NCI-H146 (cell line): ENCODE measurements around the gene SBSN.
"Not testable (repeated sequence)": the region's sequence is repeated elsewhere in the genome, so short reads cannot be mapped to it uniquely, and the experiment has no call there.

ENCODE experiments used
- DNase-seq: peaks from one replicate; lab custom pipeline; 2025; lab: John Stamatoyannopoulos, UW

SBSN gene

DNA sequence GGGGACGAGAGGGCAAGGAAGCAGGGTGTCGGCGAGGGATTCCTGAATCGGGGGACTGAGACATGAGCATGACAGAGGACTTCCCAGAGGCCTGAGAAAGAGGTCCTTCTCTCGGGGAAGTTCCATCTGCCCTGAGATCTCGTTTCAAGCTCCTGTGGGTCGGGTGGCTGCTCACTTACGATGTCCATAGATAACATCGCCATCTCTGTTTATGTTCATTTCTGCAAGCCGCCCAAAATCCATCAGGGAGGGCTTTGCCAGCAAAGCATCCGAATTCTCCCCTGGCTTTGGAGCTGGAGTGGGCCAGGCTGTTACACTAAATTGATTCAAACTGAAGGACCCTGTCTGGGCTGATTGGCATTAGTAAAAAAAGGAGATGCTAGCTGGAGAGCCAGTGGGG, 20.6 kb downstream of the SBSN start:
- DNase-seq: no peak

DNA sequence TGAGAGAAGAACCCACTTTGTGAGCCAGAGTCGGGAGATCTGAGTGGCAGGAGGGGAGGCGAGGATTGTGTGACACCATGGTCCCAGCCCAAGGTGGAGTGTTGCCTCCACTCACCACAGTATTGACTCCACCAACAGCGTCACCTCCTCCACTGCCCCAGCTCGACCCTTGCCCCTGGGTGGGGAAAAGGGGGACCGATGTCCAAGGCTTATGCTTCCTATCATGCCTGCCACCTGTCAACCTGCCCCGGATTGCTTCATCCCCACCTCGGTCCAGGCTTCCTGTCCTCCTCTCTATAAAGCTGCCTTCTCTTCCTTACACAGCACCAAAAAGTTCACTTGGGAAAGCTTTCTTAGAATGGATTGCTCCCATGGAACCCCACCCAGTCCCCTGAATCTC, 22.1 kb downstream of the SBSN start:
- DNase-seq: no peak

DNA sequence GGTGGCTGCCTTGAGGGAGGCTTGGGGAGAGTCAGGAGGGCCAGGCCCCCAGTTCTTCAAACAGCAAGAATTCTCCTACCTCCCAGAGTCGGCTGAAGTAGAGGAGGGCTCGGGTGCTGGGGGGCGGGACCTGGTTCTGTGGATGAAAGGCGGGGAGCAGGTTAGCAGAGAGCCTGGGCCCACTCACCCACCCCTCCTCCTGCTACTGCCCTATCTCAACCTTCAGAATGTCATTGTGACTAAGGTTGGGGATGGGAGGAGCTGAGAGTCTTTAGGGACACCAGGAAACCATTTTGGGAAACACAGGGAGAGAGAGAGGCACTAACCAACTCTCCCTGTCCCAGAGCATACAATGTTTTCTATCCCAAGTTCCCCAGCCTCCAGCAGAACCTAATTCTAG, 25.4 kb downstream of the SBSN start:
- DNase-seq: no peak

DNA sequence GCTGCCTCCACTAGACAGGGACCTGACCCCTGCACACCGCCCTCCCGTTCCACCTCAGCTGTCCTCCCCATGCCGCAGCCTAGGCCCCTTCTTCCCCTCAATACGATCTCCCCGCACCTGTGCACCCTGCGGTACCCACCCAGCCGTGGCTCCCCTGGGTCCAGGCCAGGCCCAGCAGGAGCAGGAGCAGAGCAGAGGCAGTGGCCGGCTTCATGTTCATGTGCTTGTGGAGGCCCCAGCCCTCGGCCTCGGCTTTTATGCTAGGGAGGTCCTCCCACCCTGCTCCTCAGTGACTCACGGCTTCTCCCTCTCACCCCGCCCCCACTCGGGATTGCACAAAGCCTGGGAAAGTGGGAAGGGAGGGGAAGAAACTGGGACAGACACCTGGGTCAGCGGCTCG, 26.4 kb downstream of the SBSN start:
- no peak for DNase-seq

DNA sequence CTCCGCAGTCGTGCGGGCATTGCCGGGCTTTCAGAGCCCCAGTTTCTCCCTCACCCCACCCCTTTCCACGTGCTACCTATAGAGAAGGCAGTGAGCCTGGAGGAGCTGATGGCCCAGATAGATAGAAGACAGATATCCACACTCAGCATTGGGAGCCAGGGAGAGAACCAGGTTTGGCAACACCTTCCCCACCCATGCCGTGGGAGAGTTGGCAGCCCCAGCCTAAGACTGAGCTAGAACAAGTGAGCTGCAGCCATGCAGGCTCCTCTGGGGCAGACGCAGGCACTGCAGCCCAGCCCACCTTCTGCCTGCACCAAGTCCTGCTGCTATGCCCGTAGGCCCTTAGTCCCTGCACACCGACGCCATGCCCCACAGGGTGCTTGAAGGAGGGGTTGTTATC, 27.5 kb downstream of the SBSN start:
- DNase-seq: no peak

DNA sequence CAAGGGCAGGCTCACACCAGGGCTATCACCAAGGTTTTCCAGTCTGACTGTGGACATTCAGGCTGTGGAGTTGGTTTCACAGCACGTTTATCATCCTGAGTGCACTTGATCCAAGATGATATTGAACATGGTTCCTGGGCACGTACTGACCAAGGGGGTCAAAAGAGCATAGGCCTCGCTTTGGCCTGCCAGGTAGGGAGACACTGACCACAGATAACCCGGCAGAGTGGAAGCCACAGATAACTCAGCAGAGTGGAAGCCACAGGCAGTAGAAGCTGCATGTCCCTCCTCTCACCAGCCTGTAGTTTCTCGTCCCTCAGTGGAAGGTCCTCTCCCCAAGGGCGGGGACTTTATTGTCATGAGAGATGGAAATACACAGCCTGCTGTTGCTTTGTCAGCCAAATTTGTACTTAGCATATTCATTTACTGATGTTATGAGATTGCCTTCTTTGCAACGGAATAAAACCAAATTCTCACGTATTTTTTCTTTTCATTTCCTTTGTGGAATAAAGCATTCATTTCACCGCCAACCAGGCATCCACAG, 29.1 kb downstream of the SBSN start:
- DNase-seq: no peak

DNA sequence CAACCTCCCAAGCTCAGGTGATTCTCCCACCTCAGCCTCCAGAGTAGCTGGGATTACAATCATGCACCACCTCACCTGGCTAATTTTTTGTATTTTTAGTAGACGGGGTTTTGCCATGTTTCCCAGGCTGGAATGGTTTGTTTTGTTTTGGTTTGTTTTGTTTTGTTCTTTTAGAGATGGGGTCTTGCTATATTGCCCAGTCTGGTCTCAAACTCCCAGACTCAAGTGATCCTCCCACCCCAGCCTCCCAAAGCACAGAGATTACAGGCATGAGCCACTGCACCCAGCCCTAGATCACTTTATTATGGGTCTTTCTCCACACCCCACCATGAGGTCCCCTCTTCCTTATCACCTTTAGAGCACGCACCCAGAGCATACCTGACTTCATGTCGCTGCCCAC, 29.9 kb downstream of the SBSN start:
- DNase-seq: no peak

DNA sequence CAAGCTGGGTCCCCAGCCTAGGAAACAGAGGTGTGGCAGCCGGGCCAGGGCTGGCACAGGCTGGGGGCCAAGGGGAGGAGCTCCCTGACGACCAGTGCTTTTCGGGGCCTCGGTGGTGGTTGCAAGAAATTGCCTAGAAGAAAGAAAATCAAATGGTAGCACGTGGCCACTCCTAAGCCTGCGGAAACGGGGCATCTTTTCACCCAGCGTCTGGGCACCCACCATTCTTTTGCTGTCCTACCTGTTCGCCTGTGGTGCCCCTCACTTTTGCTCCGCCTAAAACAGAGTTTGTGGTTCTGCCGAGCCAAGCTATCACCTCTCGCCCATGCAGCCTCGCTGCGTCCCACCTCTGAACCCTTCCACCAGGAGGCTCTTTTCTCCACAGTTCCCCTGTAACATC, 30.7 kb downstream of the SBSN start:
- no peak for DNase-seq

DNA sequence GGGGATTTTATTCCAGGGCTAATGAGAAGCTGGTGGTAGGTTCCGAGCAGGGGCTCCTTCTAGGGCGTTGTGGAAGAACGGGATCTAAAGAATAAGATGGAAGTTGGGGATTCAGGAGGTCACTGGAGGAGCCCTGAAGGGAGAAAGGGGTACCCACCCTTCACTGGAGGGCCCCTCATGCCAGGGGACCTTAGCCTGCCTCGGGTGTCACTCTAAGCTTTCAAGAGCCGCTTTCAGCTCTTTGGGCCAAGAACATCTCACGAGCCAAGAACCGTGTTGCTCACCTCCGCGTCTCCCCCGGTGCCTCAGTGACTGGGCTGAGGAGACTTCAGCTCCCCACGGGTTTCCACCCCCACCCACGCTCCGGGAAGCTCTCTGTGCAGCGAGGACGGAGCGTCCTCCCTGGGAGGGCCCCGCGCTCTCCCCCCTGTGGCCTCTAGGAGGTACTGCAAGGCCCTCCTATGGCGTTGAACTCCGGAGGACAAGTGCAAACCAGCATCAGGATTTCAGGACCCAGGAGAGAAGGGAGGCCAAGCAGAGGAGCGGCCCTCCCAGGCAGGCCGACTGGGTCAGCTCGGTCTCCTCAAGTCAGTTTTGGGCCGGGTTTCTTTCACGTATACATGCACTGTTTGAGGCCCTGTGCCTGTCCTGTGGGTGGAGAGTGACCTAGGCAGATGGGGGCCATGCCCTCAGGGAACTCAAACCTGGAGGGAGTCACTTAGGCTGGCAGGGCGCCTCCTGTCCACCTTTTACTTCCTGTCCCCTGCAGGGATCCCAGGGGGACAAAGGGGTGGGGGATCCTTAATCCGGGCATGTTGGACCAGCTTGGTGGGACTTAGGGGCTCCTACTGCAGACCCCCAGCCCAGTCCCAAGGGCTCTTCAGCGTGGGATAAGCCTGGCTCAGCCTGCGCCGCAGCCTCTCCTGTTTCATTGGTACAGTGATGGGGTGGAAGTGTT, 32.7 kb downstream of the SBSN start:
- DNase-seq: peak; percentile 43

DNA sequence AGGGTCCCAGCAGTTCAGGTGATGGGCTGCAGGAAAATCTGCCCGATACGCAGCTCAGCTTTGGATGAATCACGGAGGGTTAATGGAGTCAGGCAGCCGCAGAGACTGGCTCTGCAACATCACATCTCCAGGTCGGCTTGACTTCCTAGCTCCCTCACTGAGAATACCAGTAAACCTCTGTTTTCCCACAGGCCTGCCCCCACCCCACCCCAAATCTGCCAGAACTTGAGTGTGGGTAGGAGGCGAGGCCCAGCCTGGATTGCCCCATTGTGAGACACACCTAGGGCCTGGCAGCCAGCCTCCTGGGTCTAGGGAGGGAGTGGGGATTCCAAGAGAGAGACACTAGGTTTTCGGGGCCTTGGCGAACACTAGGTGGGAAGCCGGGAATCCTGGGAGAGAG, 34.1 kb downstream of the SBSN start:
- DNase-seq: no peak

DNA sequence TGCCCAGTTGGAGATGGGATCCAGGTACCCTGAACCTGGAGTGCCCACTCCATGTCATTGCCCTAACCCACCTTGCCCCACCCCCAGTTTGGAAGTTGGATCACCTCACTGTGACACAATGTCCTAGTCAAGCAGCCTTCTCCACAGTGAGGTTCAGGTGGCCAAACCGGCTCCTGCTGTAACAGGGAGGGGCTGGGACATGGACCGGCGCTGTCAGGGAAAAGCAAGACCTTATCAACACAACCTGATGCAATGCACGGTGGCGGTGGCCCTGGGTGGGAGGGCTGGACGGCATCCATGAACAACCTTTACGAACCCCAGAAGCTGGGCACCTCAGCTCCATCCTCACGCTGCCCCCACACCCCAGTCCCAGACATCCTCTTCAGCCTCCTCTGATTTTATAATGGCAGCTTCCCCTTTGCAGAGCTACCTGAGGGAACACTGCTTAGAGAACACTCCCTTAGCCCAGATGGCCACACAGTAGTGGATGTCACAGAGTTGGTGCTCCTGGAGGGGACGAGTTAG, 36.2 kb downstream of the SBSN start:
- DNase-seq: no peak

DNA sequence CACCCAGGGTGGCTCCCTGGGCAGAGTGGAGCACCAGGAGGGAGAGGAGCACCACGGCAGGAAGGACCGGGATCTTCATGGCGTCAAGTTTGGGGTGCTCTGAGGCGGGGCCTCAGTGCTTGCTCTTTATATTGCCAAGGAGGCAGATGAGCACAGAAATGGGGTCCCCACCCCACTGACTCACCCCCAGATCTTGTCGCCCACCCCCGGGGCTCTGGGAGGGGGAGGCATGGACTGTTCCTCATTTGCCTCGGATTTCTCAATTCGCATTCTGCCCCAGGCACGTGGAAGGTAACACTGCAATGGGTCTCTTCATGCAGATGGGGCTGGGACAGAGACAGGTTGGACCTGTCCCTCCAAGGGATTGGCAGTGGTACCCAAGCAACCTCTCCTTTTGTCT, 37.7 kb downstream of the SBSN start, which contains the start of gene KRTDAP:
KRTDAP (minus strand) TSS at position 101 of the 400 bp plus-strand sequence; CDS start at position 79, 22 bp downstream.
- no peak for DNase-seq

DNA sequence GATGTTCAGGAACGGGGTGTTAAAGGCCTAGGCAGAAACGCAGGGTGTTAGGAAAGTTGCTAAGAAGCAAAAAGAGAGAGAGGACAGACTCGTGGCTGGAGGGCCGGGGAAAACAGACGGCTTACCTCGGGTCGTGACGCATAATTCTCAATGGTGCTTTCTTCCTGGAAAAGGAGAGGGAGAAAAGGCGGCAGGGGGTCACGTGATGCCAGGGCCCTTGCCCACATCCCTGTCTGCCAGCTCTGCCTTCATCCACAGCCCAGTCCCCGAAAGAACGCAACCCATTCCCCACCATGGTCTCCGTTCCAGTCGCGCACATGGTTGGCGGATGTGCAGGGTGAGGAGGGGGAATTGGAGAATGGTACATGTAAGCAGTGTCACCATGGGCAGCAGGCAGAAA, 39.4 kb downstream of the SBSN start:
- DNase-seq: no peak

DNA sequence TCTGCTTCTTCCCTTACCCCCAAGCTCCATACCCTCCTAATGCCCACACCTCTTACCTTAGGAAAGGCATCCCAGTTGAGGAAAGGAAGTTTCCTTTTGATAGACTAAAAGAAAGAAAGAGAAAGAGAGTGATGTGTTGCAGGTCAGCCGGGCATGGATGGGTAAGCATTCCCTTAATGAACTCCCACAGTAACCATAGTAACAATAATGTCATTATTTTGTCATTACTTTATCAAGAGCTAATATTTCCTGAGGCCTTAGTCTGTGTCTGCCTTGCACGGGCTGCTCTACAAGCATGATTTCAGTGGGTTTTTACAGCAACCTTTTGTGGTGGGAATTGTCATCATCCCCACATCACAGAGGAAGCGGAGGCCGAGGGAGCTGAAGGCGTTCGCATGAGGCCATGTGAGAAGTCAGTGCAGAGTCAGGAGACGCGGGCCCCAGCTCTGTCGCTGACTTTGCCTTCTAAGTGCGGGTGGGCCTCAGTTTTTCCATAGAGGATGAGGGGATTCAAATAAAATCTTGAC, 40.4 kb downstream of the SBSN start:
- no peak for DNase-seq

DNA sequence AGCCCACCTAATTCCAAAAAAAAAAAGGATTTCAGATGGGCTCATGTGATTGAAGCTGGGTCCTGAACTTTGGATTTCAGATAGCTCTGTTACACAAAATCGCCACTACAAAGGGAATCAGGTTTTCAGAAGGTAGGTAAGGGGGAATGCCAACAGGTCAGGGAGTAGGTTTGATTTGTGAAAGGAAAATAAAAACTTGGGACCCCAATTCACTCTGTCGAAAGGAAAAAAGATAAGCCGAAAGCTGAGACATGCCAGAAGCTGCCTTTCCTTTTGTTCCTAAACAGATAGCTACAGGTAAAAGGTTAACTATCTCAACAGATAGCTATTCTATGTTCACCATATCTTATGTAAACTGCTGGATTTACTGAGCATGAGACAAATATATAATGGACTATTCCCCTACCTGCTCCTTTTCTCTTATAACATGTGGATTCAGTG, 41.8 kb downstream of the SBSN start:
- DNase-seq: no peak

DNA sequence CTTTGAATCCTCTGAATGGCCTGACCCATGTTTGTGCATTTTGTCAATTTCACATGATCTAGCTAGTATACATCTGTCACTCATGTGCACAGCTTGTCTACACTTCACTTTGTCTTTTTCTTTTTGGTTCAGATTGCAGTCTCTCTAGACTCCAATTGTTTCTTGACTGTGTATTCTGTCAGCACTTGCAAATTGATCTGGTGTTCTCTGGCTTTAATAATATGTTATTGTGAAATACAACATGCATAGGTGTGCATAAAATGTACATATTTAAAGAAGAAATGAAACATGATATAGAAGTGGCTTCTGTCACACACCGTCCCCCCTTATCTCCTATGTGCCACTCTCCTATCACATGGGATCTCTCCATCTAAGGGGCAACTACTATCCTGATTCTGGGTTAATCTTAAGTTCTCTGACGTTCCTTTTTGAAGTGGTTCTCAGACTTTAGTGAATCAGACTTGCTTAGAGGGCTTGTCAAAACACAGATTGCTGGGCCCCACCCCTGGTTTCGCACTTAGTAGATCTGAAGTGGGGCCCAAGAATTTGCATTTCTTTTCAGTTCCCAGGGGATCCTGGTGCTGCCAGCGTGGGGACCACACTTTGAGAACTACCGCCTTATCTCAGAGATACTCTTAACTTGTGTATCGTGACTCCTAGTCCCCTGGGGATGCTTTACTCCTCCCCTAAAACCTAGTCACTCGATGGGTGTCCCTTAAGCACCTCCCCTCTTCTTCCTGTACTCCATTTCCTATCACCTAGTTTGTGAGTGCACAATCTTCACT, 43.7 kb downstream of the SBSN start:
- DNase-seq: no peak

DNA sequence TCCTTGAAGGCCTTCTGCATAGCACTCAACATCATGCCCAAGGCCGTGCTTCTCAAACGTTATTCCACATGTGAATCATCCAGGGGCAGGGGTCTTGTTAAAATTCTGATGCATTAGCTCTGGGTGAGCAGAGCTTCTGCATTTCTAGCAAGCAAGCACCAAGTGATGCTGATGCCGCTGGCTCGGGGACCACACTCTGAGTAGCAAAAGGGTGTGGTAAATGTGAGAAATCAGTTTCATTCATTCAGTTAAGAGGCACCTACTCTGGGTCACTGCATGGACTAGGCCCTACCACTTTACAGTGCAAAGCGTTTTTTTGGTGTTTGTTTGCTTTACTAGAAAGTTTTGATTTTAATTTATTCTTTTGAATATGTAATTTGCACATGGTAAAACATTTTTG, 45.0 kb downstream of the SBSN start:
- DNase-seq: no peak

DNA sequence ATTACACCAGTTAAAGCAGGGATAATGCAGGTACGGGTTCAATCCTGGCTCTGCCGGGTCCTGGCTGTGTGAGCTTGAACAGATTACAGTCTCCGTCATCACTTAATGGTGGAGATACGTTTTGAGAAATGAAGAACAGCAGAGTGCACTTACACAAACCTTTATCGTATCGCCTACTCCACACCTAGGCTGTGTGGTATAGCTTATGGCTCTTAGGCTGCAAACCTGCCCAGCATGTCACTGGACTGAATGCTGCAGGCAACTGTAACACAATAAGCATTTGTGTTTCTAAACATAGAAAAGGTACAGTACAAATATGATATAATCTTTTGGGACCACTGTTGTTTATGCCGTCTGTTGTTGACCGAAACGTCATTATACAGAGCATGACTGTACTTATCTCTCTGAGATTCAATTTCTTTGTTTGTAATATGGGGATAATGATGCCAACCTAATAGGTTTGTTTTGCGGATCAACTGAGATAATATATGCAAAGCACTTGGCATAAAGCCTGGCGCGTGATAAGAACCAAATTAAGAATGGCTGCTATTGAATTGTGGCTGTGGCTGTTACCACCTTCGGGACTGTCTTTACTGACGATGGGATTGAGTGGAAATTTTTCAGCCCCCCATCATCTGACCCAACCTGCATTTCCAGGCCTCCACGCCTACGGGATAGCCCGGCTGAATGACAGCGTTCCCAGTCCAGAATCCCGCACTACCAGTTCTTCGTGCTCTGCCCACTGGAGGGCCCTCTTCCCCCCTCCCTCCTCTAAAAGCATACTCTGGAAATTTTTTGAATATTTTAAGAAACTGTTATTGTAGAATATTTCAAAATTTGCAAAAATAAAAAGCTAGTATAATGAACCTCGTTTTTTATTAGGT, 49.1 kb downstream of the SBSN start:
- DNase-seq: peak; percentile 13

DNA sequence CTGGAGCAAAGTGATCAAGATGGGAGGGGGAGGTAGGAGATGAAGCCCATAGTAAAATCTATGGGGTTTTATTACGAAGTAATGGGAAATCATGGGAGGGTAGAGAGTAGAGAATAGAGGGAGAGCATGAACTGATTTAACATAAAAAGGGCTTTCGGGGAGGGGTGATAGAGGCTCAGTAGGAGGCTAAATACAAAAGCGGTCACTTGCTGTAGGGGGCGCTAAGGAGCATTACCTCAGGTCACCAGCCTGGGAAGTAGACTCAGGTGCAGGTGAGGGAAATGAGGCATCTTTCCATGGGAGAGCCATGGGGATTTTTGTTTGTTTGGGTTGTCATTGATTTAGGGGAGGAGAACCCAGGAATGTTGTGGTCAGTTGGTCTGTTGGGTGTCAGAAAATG, 52.0 kb downstream of the SBSN start:
- no peak for DNase-seq

DNA sequence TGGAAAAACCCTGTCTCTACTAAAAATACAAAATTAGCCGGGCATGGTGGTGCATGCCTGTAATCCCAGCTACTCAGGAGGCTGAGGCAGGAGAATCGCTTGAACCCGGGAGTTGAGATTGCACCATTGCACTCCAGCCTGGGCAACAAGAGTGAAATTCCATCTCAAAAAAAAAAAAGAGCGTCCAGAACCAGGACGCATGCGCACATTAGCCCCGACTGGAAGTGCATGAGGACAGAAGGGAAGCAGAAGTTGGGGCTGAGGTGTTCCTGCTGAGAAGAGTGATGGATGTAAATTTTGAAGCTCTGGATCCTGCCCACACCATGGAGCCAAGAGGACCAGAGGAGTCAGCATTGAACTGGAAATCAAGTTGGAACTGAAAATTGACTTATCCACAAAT, 53.5 kb downstream of the SBSN start:
- DNase-seq: not testable (repeated sequence)

DNA sequence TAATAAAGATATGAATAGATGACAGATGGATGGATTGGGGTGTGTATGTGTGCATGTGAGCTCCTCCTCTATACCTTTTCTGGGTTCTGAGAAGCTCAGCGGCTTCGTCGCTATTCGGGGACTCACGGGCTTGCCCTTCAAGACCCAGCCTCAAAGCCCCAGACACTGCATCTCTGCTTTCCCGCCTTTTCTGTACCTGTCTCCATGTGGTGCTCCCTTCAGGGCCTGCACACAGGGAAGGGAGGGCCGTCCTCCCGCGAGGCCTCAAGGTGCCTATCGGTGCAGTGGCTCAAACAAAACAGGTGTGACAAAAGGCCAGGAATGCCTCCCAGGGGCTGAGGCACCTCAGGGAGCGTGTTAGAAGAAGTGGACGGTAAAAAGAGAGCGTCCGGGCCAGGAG, 54.0 kb downstream of the SBSN start:
- no peak for DNase-seq
